Measurements from ENCODE around the gene DAPK1. TPM values are rescaled to one million over a fixed set of nuclear protein-coding genes. Genes with fewer than 3 reads are reported as not detected.

Gene DAPK1
- total RNA-seq, 4 donors from 2014 or later: 19.1 to 44.8 (median 40.4) TPM

GRCh38 chr9:87615547-87616148, 118.0 kb downstream of the DAPK1 start:
- Histone ChIP-seq H3K4me3 (no peak overlapping the region), H3K36me3 (no peaks in the 10 kb centered on the region), H3K27ac (no peak overlapping the region), H3K27me3 (no peaks in the 10 kb centered on the region), H3K4me1 (no peaks in the 10 kb centered on the region), H3K9me3 (no peaks in the 10 kb centered on the region)
- TF ChIP-seq POLR2A (IDR thresholded peaks at IDR 0.05): no peak
- TF ChIP-seq, protein P1, sequence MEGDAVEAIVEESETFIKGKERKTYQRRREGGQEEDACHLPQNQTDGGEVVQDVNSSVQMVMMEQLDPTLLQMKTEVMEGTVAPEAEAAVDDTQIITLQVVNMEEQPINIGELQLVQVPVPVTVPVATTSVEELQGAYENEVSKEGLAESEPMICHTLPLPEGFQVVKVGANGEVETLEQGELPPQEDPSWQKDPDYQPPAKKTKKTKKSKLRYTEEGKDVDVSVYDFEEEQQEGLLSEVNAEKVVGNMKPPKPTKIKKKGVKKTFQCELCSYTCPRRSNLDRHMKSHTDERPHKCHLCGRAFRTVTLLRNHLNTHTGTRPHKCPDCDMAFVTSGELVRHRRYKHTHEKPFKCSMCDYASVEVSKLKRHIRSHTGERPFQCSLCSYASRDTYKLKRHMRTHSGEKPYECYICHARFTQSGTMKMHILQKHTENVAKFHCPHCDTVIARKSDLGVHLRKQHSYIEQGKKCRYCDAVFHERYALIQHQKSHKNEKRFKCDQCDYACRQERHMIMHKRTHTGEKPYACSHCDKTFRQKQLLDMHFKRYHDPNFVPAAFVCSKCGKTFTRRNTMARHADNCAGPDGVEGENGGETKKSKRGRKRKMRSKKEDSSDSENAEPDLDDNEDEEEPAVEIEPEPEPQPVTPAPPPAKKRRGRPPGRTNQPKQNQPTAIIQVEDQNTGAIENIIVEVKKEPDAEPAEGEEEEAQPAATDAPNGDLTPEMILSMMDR (IDR thresholded peaks at IDR 0.05): no peak
- intact Hi-C loops (cut with DNase I; ENCODE audit: low total_unique reads): no loop called here
- no peak for DNase-seq

DNA sequence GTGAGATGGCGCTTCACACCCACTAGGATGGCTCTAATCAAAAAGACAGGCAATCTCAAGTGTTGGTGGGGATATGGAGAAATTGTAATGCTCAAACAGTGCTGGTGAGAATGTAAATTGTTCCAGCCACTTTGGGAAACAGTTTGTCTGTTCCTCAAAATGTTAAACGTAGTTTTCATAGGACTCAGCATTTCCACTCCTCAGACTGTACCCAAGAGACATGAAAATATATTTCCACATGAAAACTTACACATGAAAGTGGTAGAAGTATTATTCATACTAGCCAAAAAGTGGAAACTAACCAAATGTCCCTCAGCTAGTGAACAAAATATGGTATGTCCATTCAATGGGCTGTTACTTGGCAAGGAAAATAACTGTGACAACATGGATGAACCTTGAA, 120.6 kb downstream of the DAPK1 start:
- Histone ChIP-seq H3K27me3 (no peaks in the 10 kb centered on the region), H3K9me3 (no peaks in the 10 kb centered on the region), H3K36me3 (no peaks in the 10 kb centered on the region), H3K4me1 (no peaks in the 10 kb centered on the region), H3K27ac (no peak overlapping the region), H3K4me3 (no peak overlapping the region)
- DNase-seq: no peak
- TF ChIP-seq, protein P1 (IDR thresholded peaks at IDR 0.05): no peak
- TF ChIP-seq POLR2A (IDR thresholded peaks at IDR 0.05): no peak
- intact Hi-C loops (cut with DNase I; ENCODE audit: low total_unique reads): no loop called here

DNA sequence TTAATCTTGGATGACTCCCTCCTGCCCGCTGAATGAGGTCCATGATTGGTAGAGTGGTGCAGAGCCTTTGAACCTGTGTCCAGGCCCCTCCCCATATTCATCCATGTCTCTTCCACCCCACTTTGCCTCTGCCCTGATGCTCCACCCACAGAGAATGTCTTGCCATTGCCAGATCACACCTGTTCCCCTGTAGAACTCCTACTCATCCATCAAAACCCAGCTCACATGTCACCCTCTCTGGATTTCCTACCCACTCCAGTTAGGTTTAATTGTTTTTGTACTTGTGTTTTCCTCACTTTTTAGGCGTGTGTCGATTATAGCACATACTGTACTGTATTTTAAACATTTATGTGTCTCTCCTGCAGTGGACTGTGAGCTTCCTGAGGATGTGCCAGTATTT, 121.3 kb downstream of the DAPK1 start:
- DNase-seq: no peak
- TF ChIP-seq POLR2A (IDR thresholded peaks at IDR 0.05): no peak
- TF ChIP-seq, protein P1 (IDR thresholded peaks at IDR 0.05): no peak
- Histone ChIP-seq H3K27me3 (no peaks in the 10 kb centered on the region), H3K9me3 (no peaks in the 10 kb centered on the region), H3K36me3 (no peaks in the 10 kb centered on the region), H3K27ac (no peak overlapping the region), H3K4me3 (no peak overlapping the region), H3K4me1 (no peaks in the 10 kb centered on the region)
- intact Hi-C loops (cut with DNase I; ENCODE audit: low total_unique reads): no loop called here

GRCh38 chr9:87619346-87619745, 121.7 kb downstream of the DAPK1 start:
- no peak overlapping the region for H3K4me3 ChIP-seq
- no peak for TF ChIP-seq POLR2A (IDR thresholded peaks at IDR 0.05)
- TF ChIP-seq, protein P1 (IDR thresholded peaks at IDR 0.05): no peak
- H3K9me3 ChIP-seq: no peaks in the 10 kb centered on the region
- no peaks in the 10 kb centered on the region for H3K36me3 ChIP-seq
- no peak for DNase-seq
- no peaks in the 10 kb centered on the region for H3K4me1 ChIP-seq
- intact Hi-C loops (cut with DNase I; ENCODE audit: low total_unique reads): no loop called here
- H3K27ac ChIP-seq: no peak overlapping the region
- H3K27me3 ChIP-seq: no peaks in the 10 kb centered on the region

GRCh38 chr9:87620731-87621322, 123.2 kb downstream of the DAPK1 start:
- DNase-seq: no peak
- TF ChIP-seq, protein P1 (IDR thresholded peaks at IDR 0.05): no peak
- TF ChIP-seq POLR2A (IDR thresholded peaks at IDR 0.05): no peak
- Histone ChIP-seq H3K9me3 (no peaks in the 10 kb centered on the region), H3K4me3 (no peak overlapping the region), H3K27me3 (no peaks in the 10 kb centered on the region), H3K27ac (no peak overlapping the region), H3K36me3 (no peaks in the 10 kb centered on the region), H3K4me1 (no peaks in the 10 kb centered on the region)
- intact Hi-C loops (cut with DNase I; ENCODE audit: low total_unique reads): no loop called here
